ENCODE measurements around the gene HOXD12.

- TF ChIP-seq CTCF (IDR thresholded peaks at IDR 0.05; ENCODE audit: low read length) (no peak), EZH2 (IDR thresholded peaks at IDR 0.05; ENCODE audit: borderline replicate concordance, low read length) (no peak)
These were observed 5.7 kb upstream of the HOXD12 start for GRCh38 chr2:176093898-176094249.
